ENCODE results near the gene SLC26A6. TPM values are rescaled to one million over a fixed set of nuclear protein-coding genes. Genes with fewer than 3 reads are reported as not detected.

The SLC26A6 gene
- polyA plus RNA-seq, 1 donor (not counting 4 experiments of a cell fraction or from before 2014, with no cell fraction given), result 24.9 TPM

GRCh38 chr3:48651771-48652170 lies 16.5 kb upstream of the SLC26A6 start:
- Histone ChIP-seq H3K4me2 (ENCODE audit: control insufficient read depth, extremely low read depth, insufficient read depth, low read depth, low read length) (no peak overlapping the region), H3K79me2 (ENCODE audit: control insufficient read depth, insufficient read depth, low read length) (no peaks in the 10 kb centered on the region), H3K27ac (ENCODE audit: control insufficient read depth, insufficient read depth, low read length) (no peak overlapping the region), H4K20me1 (ENCODE audit: control insufficient read depth, extremely low read depth, insufficient read depth, low read length) (no peaks in the 10 kb centered on the region), H3K4me1 (ENCODE audit: control insufficient read depth, extremely low read depth, insufficient read depth, low read length) (peaks cover 4% of the 10 kb centered on the region), H3K9ac (ENCODE audit: control insufficient read depth, extremely low read depth, insufficient read depth, low read length) (no peak overlapping the region), H3K9me3 (ENCODE audit: control insufficient read depth, low read depth, low read length) (no peaks in the 10 kb centered on the region), H3K9me1 (ENCODE audit: control insufficient read depth, extremely low read depth, insufficient read depth, low read length) (no peaks in the 10 kb centered on the region), H3K27me3 (ENCODE audit: control insufficient read depth, extremely low read depth, insufficient read depth, low read length) (peaks cover 5% of the 10 kb centered on the region), H2AFZ (ENCODE audit: control insufficient read depth, low read length) (no peak overlapping the region), H3K36me3 (ENCODE audit: control insufficient read depth in 2 of 2, extremely low read depth in 1 of 2, insufficient read depth in 2 of 2, low read length in 2 of 2) (no peaks in the 10 kb centered on the region), H3K4me3 (ENCODE audit: control insufficient read depth in 2 of 3, extremely low read depth in 1 of 3, insufficient read depth in 2 of 3, low read depth in 1 of 3, low read length in 3 of 3) (no peak overlapping the region)
- dilution Hi-C loops (cut with MboI; ENCODE audit: extremely low pct_ligation_motif_present, low sequenced_read_pairs), result no loop called here
- no peak for TF ChIP-seq CTCF (optimal IDR thresholded peaks at IDR 0.05 in 1 of 3, IDR thresholded peaks at IDR 0.05 in 1 of 3, conservative IDR thresholded peaks at IDR 0.05 in 1 of 3; ENCODE audit: extremely low read depth in 1 of 3, insufficient read depth in 2 of 3, low read length in 3 of 3)
- TF ChIP-seq EZH2 (IDR thresholded peaks at IDR 0.05; ENCODE audit: low read length), result no peak
- DNase-seq (ENCODE audit: low read depth, low spot score) (no peak), FAIRE-seq (no peak)

GRCh38 chr3:48650723-48651122 lies 15.5 kb upstream of the SLC26A6 start:
- Histone ChIP-seq H3K27ac (ENCODE audit: control insufficient read depth, insufficient read depth, low read length) (no peak overlapping the region), H4K20me1 (ENCODE audit: control insufficient read depth, extremely low read depth, insufficient read depth, low read length) (no peaks in the 10 kb centered on the region), H3K36me3 (ENCODE audit: control insufficient read depth in 2 of 2, extremely low read depth in 1 of 2, insufficient read depth in 2 of 2, low read length in 2 of 2) (no peaks in the 10 kb centered on the region), H3K9me3 (ENCODE audit: control insufficient read depth, low read depth, low read length) (no peaks in the 10 kb centered on the region), H3K27me3 (ENCODE audit: control insufficient read depth, extremely low read depth, insufficient read depth, low read length) (peaks cover 5% of the 10 kb centered on the region), H3K4me3 (ENCODE audit: control insufficient read depth in 2 of 3, extremely low read depth in 1 of 3, insufficient read depth in 2 of 3, low read depth in 1 of 3, low read length in 3 of 3) (no peak overlapping the region), H3K4me1 (ENCODE audit: control insufficient read depth, extremely low read depth, insufficient read depth, low read length) (no peaks in the 10 kb centered on the region), H3K9ac (ENCODE audit: control insufficient read depth, extremely low read depth, insufficient read depth, low read length) (no peak overlapping the region), H3K4me2 (ENCODE audit: control insufficient read depth, extremely low read depth, insufficient read depth, low read depth, low read length) (no peak overlapping the region), H2AFZ (ENCODE audit: control insufficient read depth, low read length) (no peak overlapping the region), H3K9me1 (ENCODE audit: control insufficient read depth, extremely low read depth, insufficient read depth, low read length) (no peaks in the 10 kb centered on the region), H3K79me2 (ENCODE audit: control insufficient read depth, insufficient read depth, low read length) (no peaks in the 10 kb centered on the region)
- TF ChIP-seq CTCF (optimal IDR thresholded peaks at IDR 0.05 in 1 of 3, IDR thresholded peaks at IDR 0.05 in 1 of 3, conservative IDR thresholded peaks at IDR 0.05 in 1 of 3; ENCODE audit: extremely low read depth in 1 of 3, insufficient read depth in 2 of 3, low read length in 3 of 3), result no peak
- TF ChIP-seq EZH2 (IDR thresholded peaks at IDR 0.05; ENCODE audit: low read length), result no peak
- DNase-seq (ENCODE audit: low read depth, low spot score), result no peak
- dilution Hi-C loops (cut with MboI; ENCODE audit: extremely low pct_ligation_motif_present, low sequenced_read_pairs), result no loop called here
- no peak for FAIRE-seq

Data from keratinocyte (primary cell).